WTC11 (cell line): ENCODE measurements around the gene POLE3.

ENCODE experiments used
- ATF2 ChIP-seq: sonication (generic); formaldehyde crosslinking; IDR thresholded peaks from 2 replicates; pipeline ENCODE4 v1.8.1; 2022; ENCODE audit warnings: low read depth, missing genetic modification reagents, borderline replicate concordance
- E2F4 ChIP-seq: sonication (generic); formaldehyde crosslinking; IDR thresholded peaks from 2 replicates; pipeline ENCODE4 v1.8.1; 2022; ENCODE audit warnings: low read depth, mild to moderate bottlenecking, moderate library complexity, missing genetic modification reagents, borderline replicate concordance
- E2F5 ChIP-seq: sonication (generic); formaldehyde crosslinking; IDR thresholded peaks from 2 replicates; pipeline ENCODE4 v1.8.1; 2022; ENCODE audit warnings: mild to moderate bottlenecking, moderate library complexity, missing genetic modification reagents
- NR3C1 ChIP-seq: sonication (generic); formaldehyde crosslinking; conservative IDR thresholded peaks from 2 replicates; pipeline ENCODE4 v1.8.1; 2023; ENCODE audit warnings: low read depth, mild to moderate bottlenecking, missing genetic modification reagents
- OVOL2 ChIP-seq: fragments of 250-450 bp; sonication (Bioruptor Pico); IDR thresholded peaks from 2 replicates; pipeline ENCODE4 v1.9.0; 2021; ENCODE audit warnings: mild to moderate bottlenecking, borderline replicate concordance
- TF ChIP-seq, protein P1 (sequence below): fragments of 200-600 bp; IDR thresholded peaks from 2 replicates; pipeline ENCODE4 v1.8.0; 2022; ENCODE audit warnings: antibody characterized with exemption
- TF ChIP-seq, protein P2 (sequence below): fragments of 250-450 bp; sonication (Bioruptor Pico); IDR thresholded peaks from 2 replicates; pipeline ENCODE4 v1.9.0; 2021; ENCODE audit warnings: mild to moderate bottlenecking
- TF ChIP-seq, protein P3 (sequence below): sonication (generic); formaldehyde crosslinking; IDR thresholded peaks from 2 replicates; pipeline ENCODE4 v1.8.0; 2022; ENCODE audit warnings: mild to moderate bottlenecking, missing genetic modification reagents

GRCh38 chr9:113387560-113388230, 22.8 kb downstream of the POLE3 start:
- TF ChIP-seq, protein P1, sequence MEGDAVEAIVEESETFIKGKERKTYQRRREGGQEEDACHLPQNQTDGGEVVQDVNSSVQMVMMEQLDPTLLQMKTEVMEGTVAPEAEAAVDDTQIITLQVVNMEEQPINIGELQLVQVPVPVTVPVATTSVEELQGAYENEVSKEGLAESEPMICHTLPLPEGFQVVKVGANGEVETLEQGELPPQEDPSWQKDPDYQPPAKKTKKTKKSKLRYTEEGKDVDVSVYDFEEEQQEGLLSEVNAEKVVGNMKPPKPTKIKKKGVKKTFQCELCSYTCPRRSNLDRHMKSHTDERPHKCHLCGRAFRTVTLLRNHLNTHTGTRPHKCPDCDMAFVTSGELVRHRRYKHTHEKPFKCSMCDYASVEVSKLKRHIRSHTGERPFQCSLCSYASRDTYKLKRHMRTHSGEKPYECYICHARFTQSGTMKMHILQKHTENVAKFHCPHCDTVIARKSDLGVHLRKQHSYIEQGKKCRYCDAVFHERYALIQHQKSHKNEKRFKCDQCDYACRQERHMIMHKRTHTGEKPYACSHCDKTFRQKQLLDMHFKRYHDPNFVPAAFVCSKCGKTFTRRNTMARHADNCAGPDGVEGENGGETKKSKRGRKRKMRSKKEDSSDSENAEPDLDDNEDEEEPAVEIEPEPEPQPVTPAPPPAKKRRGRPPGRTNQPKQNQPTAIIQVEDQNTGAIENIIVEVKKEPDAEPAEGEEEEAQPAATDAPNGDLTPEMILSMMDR: no peak
- TF ChIP-seq E2F4 (CRISPR knock-in tag) (no peak), OVOL2 (no peak), ATF2 (no peak), E2F5 (CRISPR knock-in tag) (no peak), NR3C1 (CRISPR knock-in tag) (no peak)
- TF ChIP-seq, protein P2, sequence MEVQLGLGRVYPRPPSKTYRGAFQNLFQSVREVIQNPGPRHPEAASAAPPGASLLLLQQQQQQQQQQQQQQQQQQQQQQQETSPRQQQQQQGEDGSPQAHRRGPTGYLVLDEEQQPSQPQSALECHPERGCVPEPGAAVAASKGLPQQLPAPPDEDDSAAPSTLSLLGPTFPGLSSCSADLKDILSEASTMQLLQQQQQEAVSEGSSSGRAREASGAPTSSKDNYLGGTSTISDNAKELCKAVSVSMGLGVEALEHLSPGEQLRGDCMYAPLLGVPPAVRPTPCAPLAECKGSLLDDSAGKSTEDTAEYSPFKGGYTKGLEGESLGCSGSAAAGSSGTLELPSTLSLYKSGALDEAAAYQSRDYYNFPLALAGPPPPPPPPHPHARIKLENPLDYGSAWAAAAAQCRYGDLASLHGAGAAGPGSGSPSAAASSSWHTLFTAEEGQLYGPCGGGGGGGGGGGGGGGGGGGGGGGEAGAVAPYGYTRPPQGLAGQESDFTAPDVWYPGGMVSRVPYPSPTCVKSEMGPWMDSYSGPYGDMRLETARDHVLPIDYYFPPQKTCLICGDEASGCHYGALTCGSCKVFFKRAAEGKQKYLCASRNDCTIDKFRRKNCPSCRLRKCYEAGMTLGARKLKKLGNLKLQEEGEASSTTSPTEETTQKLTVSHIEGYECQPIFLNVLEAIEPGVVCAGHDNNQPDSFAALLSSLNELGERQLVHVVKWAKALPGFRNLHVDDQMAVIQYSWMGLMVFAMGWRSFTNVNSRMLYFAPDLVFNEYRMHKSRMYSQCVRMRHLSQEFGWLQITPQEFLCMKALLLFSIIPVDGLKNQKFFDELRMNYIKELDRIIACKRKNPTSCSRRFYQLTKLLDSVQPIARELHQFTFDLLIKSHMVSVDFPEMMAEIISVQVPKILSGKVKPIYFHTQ: no peak
- TF ChIP-seq, protein P3, sequence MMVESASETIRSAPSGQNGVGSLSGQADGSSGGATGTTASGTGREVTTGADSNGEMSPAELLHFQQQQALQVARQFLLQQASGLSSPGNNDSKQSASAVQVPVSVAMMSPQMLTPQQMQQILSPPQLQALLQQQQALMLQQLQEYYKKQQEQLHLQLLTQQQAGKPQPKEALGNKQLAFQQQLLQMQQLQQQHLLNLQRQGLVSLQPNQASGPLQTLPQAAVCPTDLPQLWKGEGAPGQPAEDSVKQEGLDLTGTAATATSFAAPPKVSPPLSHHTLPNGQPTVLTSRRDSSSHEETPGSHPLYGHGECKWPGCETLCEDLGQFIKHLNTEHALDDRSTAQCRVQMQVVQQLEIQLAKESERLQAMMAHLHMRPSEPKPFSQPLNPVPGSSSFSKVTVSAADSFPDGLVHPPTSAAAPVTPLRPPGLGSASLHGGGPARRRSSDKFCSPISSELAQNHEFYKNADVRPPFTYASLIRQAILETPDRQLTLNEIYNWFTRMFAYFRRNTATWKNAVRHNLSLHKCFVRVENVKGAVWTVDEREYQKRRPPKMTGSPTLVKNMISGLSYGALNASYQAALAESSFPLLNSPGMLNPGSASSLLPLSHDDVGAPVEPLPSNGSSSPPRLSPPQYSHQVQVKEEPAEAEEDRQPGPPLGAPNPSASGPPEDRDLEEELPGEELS (CRISPR knock-in tag): no peak
